ENCODE data around the gene DOCK4. TPM values are rescaled to one million over a fixed set of nuclear protein-coding genes. Genes with fewer than 3 reads are reported as not detected.

Gene DOCK4
- total and polyA plus RNA-seq, 2 experiments from 2014 or later = 2.1 to 5.0 TPM

- Histone ChIP-seq H2AFZ (no peak overlapping the region), H3K9ac (no peak overlapping the region), H3K4me3 (no peak overlapping the region), H3F3A (ENCODE audit: insufficient read depth) (no peaks in the 10 kb centered on the region), H3K9me2 (ENCODE audit: insufficient read depth) (no peaks in the 10 kb centered on the region), H3K36me3 (ENCODE audit: low read depth) (no peaks in the 10 kb centered on the region), H3K79me2 (ENCODE audit: insufficient read depth) (no peaks in the 10 kb centered on the region), H3K27ac (no peak overlapping the region), H3K4me2 (ENCODE audit: unreplicated experiment) (no peak overlapping the region), H3K9me3 (ENCODE audit: low read depth) (no peaks in the 10 kb centered on the region), H3K4me1 (ENCODE audit: insufficient read depth) (no peaks in the 10 kb centered on the region; the same call in 1 of the 2 replicates), H4K20me1 (ENCODE audit: insufficient read depth) (no peaks in the 10 kb centered on the region), H3K27me3 (replicated peaks; ENCODE audit: insufficient read depth) (no peaks in the 10 kb centered on the region)
- WGBS, 2 experiments (ENCODE audit: low coverage in 1 of 2, low lambda C conversion rate in 2 of 2, missing lambda C conversion rate in 2 of 2) = 55 to 56% methylated on average over 4 of the region's 4 CpGs
- DNase-seq = no peak
- TF ChIP-seq EZH2 (IDR thresholded peaks at IDR 0.05; ENCODE audit: insufficient read depth, poor library complexity, severe bottlenecking) (no peak), EZH2phosphoT487 (IDR thresholded peaks at IDR 0.05; ENCODE audit: insufficient read depth, low read depth) (no peak)
- in situ Hi-C loops (cut with MboI) = no loop called here
Measured at GRCh38 chr7:112088484-112089016, 117.6 kb downstream of the DOCK4 start.

- Histone ChIP-seq H3K36me3 (ENCODE audit: low read depth) (no peaks in the 10 kb centered on the region), H2AFZ (no peak overlapping the region), H4K20me1 (ENCODE audit: insufficient read depth) (no peaks in the 10 kb centered on the region), H3K79me2 (ENCODE audit: insufficient read depth) (no peaks in the 10 kb centered on the region), H3F3A (ENCODE audit: insufficient read depth) (no peaks in the 10 kb centered on the region), H3K27me3 (replicated peaks; ENCODE audit: insufficient read depth) (no peaks in the 10 kb centered on the region), H3K9ac (no peak overlapping the region), H3K4me1 (ENCODE audit: insufficient read depth) (no peaks in the 10 kb centered on the region; the same call in 1 of the 2 replicates), H3K4me2 (ENCODE audit: unreplicated experiment) (no peak overlapping the region), H3K9me3 (ENCODE audit: low read depth) (no peaks in the 10 kb centered on the region), H3K4me3 (no peak overlapping the region), H3K27ac (no peak overlapping the region), H3K9me2 (ENCODE audit: insufficient read depth) (no peaks in the 10 kb centered on the region)
- TF ChIP-seq EZH2phosphoT487 (IDR thresholded peaks at IDR 0.05; ENCODE audit: insufficient read depth, low read depth) = no peak
- no peak for TF ChIP-seq EZH2 (IDR thresholded peaks at IDR 0.05; ENCODE audit: insufficient read depth, poor library complexity, severe bottlenecking)
- 67 to 70% methylated on average over 3 of the region's 3 CpGs for WGBS, 2 experiments (ENCODE audit: low coverage in 1 of 2, low lambda C conversion rate in 2 of 2, missing lambda C conversion rate in 2 of 2)
- in situ Hi-C loops (cut with MboI) = no loop called here
- DNase-seq = no peak
Measured at GRCh38 chr7:112086496-112087254, 119.5 kb downstream of the DOCK4 start.

GRCh38 chr7:112084520-112084971, 121.7 kb downstream of the DOCK4 start:
- Histone ChIP-seq H3K4me3 (no peak overlapping the region), H3K9me3 (ENCODE audit: low read depth) (no peaks in the 10 kb centered on the region), H3K36me3 (ENCODE audit: low read depth) (no peaks in the 10 kb centered on the region), H3K4me2 (ENCODE audit: unreplicated experiment) (no peak overlapping the region), H3K27ac (0 out of 2 replicates have a peak overlapping the region, but pooled peaks have one; percentile 8), H2AFZ (peak overlapping the region; percentile 34), H4K20me1 (ENCODE audit: insufficient read depth) (no peaks in the 10 kb centered on the region), H3F3A (ENCODE audit: insufficient read depth) (peaks cover 12% of the 10 kb centered on the region; the same call in 1 of the 2 replicates), H3K27me3 (replicated peaks; ENCODE audit: insufficient read depth) (no peaks in the 10 kb centered on the region), H3K9ac (no peak overlapping the region), H3K4me1 (ENCODE audit: insufficient read depth) (peaks cover 14% of the 10 kb centered on the region), H3K79me2 (ENCODE audit: insufficient read depth) (no peaks in the 10 kb centered on the region), H3K9me2 (ENCODE audit: insufficient read depth) (no peaks in the 10 kb centered on the region)
- TF ChIP-seq EZH2phosphoT487 (IDR thresholded peaks at IDR 0.05; ENCODE audit: insufficient read depth, low read depth) (no peak), EZH2 (IDR thresholded peaks at IDR 0.05; ENCODE audit: insufficient read depth, poor library complexity, severe bottlenecking) (no peak)
- 38 to 48% methylated on average over 3 of the region's 3 CpGs for WGBS, 2 experiments (ENCODE audit: low coverage in 1 of 2, low lambda C conversion rate in 2 of 2, missing lambda C conversion rate in 2 of 2)
- DNase-seq = peak; percentile 23
- in situ Hi-C loops (cut with MboI) = no loop called here

- Histone ChIP-seq H3K36me3 (ENCODE audit: low read depth) (no peaks in the 10 kb centered on the region), H3F3A (ENCODE audit: insufficient read depth) (peaks cover 13% of the 10 kb centered on the region; the same call in 1 of the 2 replicates), H3K4me2 (ENCODE audit: unreplicated experiment) (no peak overlapping the region), H4K20me1 (ENCODE audit: insufficient read depth) (no peaks in the 10 kb centered on the region), H3K4me3 (no peak overlapping the region), H3K4me1 (ENCODE audit: insufficient read depth) (peaks cover 17% of the 10 kb centered on the region), H2AFZ (peak overlapping the region; percentile 34), H3K27ac (no peak overlapping the region), H3K9ac (no peak overlapping the region), H3K9me2 (ENCODE audit: insufficient read depth) (no peaks in the 10 kb centered on the region), H3K9me3 (ENCODE audit: low read depth) (no peaks in the 10 kb centered on the region), H3K27me3 (replicated peaks; ENCODE audit: insufficient read depth) (no peaks in the 10 kb centered on the region), H3K79me2 (ENCODE audit: insufficient read depth) (no peaks in the 10 kb centered on the region)
- no peak for TF ChIP-seq EZH2 (IDR thresholded peaks at IDR 0.05; ENCODE audit: insufficient read depth, poor library complexity, severe bottlenecking)
- TF ChIP-seq EZH2phosphoT487 (IDR thresholded peaks at IDR 0.05; ENCODE audit: insufficient read depth, low read depth) = no peak
- WGBS, 2 experiments (ENCODE audit: low coverage in 1 of 2, low lambda C conversion rate in 2 of 2, missing lambda C conversion rate in 2 of 2) = 88 to 91% methylated on average over 7 of the region's 7 CpGs
- no peak for DNase-seq
- in situ Hi-C loops (cut with MboI) = no loop called here
Measured at GRCh38 chr7:112083776-112084355, 122.3 kb downstream of the DOCK4 start.
